HL-60 (cell line): Measurements from ENCODE around the gene FBN2.

Experiments
- DNase-seq, 2 experiments: peaks; one replicate each; pipeline ENCODE4 v3.0.0-alpha.2; 2010 to 2020; ENCODE audit warnings: low read depth in 1 of 2, low spot score in 1 of 2
- H3K27ac ChIP-seq: fragments of 250-450 bp; sonication (Bioruptor Pico); replicated peaks from 2 replicates; pipeline ENCODE4 v1.5.1; 2020; ENCODE audit warnings: mild to moderate bottlenecking, moderate library complexity
- H3K27me3 ChIP-seq: fragments of 250-450 bp; sonication (Bioruptor Pico); 2 replicates; pipeline ENCODE4 v1.5.1; 2021; ENCODE audit warnings: mild to moderate bottlenecking, moderate library complexity; ENCODE audit not compliant: insufficient read depth, poor library complexity, severe bottlenecking
- H3K4me3 ChIP-seq: replicated peaks from 2 replicates; pipeline ENCODE4 v1.5.1; 2011; ENCODE audit warnings: mild to moderate bottlenecking, control low read depth, low read length; ENCODE audit not compliant: insufficient read depth
- GABPA ChIP-seq: IDR thresholded peaks from 2 replicates; pipeline ENCODE4 v1.6.1; 2012; ENCODE audit warnings: low read depth
- POLR2AphosphoS5 ChIP-seq: IDR thresholded peaks from 2 replicates; pipeline ENCODE4 v1.6.1; 2012; ENCODE audit warnings: low read depth
- SPI1 ChIP-seq: IDR thresholded peaks from 2 replicates; pipeline ENCODE4 v1.6.1; 2012; ENCODE audit warnings: low read depth, mild to moderate bottlenecking, borderline replicate concordance
- TF ChIP-seq, protein P1 (sequence below): IDR thresholded peaks from 2 replicates; pipeline ENCODE4 v1.6.1; 2012; ENCODE audit warnings: low read depth; ENCODE audit not compliant: insufficient replicate concordance
- TF ChIP-seq, protein P2 (sequence below): IDR thresholded peaks from one replicate; pipeline ENCODE4 v1.5.1; 2011; ENCODE audit warnings: low read length, control low read depth, inconsistent platforms; ENCODE audit not compliant: insufficient read depth

FBN2 gene

DNA sequence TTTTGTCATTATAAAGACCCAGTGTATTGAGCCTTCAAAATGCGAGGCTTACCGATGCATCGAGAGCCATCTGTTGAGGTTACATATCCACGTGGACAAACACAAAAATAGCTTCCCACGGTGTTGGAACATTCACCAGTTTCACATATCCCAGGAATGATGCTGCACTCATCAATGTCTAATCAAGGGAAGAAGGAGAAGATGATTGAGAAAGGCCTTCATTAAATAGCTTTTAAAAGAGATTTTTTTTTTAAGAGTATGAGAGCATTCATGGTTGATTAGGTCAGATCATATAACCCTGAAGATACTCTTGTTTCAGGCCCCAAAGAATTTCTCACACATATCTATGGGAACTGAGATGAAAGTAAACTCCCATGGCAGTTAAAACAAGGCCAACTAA, 129.4 kb downstream of the FBN2 start:
- DNase-seq: no peak
- TF ChIP-seq, protein P1, sequence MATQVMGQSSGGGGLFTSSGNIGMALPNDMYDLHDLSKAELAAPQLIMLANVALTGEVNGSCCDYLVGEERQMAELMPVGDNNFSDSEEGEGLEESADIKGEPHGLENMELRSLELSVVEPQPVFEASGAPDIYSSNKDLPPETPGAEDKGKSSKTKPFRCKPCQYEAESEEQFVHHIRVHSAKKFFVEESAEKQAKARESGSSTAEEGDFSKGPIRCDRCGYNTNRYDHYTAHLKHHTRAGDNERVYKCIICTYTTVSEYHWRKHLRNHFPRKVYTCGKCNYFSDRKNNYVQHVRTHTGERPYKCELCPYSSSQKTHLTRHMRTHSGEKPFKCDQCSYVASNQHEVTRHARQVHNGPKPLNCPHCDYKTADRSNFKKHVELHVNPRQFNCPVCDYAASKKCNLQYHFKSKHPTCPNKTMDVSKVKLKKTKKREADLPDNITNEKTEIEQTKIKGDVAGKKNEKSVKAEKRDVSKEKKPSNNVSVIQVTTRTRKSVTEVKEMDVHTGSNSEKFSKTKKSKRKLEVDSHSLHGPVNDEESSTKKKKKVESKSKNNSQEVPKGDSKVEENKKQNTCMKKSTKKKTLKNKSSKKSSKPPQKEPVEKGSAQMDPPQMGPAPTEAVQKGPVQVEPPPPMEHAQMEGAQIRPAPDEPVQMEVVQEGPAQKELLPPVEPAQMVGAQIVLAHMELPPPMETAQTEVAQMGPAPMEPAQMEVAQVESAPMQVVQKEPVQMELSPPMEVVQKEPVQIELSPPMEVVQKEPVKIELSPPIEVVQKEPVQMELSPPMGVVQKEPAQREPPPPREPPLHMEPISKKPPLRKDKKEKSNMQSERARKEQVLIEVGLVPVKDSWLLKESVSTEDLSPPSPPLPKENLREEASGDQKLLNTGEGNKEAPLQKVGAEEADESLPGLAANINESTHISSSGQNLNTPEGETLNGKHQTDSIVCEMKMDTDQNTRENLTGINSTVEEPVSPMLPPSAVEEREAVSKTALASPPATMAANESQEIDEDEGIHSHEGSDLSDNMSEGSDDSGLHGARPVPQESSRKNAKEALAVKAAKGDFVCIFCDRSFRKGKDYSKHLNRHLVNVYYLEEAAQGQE: no peak
- TF ChIP-seq GABPA: no peak
- TF ChIP-seq POLR2AphosphoS5: no peak
- no peak for TF ChIP-seq SPI1
- TF ChIP-seq, protein P2, sequence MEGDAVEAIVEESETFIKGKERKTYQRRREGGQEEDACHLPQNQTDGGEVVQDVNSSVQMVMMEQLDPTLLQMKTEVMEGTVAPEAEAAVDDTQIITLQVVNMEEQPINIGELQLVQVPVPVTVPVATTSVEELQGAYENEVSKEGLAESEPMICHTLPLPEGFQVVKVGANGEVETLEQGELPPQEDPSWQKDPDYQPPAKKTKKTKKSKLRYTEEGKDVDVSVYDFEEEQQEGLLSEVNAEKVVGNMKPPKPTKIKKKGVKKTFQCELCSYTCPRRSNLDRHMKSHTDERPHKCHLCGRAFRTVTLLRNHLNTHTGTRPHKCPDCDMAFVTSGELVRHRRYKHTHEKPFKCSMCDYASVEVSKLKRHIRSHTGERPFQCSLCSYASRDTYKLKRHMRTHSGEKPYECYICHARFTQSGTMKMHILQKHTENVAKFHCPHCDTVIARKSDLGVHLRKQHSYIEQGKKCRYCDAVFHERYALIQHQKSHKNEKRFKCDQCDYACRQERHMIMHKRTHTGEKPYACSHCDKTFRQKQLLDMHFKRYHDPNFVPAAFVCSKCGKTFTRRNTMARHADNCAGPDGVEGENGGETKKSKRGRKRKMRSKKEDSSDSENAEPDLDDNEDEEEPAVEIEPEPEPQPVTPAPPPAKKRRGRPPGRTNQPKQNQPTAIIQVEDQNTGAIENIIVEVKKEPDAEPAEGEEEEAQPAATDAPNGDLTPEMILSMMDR: no peak
- no peak overlapping the region for H3K27ac ChIP-seq
- no peak overlapping the region for H3K4me3 ChIP-seq
- H3K27me3 ChIP-seq: no peaks in the 10 kb centered on the region

DNA sequence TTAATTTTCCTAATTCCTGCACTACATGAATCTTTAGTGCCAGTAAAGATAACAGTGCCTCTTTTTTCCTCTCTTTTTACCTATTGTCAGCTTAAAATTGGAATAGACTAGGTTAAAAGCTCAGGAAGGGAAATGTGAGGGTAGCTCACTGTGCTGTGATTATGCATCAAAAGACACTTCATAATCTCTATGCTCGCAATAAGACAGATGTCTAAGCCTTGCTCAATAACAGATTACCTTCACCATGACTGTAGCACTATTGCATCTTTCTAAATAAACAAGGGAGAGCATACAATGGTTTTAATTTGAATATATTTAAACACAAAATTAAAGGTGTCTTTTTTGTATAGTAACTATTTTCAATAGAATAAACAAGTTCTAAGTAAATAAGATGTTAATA, 130.1 kb downstream of the FBN2 start:
- H3K27ac ChIP-seq: no peak overlapping the region
- no peak for TF ChIP-seq SPI1
- TF ChIP-seq, protein P1: no peak
- TF ChIP-seq GABPA: no peak
- no peak for TF ChIP-seq POLR2AphosphoS5
- TF ChIP-seq, protein P2: no peak
- no peak overlapping the region for H3K4me3 ChIP-seq
- DNase-seq: no peak
- no peaks in the 10 kb centered on the region for H3K27me3 ChIP-seq

DNA sequence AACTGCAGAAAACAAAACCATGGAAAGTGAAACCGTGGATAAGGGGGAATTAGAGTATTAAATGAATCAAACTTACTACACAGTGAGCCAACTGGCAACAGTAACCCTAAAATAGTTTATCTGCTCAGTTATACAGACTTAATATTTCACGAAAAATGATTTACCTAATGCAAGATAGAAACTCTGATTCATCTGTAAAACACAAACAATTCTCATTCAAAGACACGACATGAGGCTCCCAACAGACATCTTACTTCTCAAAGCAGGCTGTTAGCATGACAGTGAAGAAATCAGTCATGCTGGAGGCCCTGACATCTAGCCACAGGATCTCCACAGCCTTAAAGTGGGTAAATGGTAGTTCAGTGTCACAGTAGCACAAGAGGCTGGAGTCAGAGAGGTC, 131.2 kb downstream of the FBN2 start:
- no peak for DNase-seq
- H3K27ac ChIP-seq: no peak overlapping the region
- no peak overlapping the region for H3K4me3 ChIP-seq
- TF ChIP-seq, protein P2: no peak
- TF ChIP-seq, protein P1: no peak
- TF ChIP-seq SPI1: no peak
- TF ChIP-seq POLR2AphosphoS5: no peak
- TF ChIP-seq GABPA: no peak
- H3K27me3 ChIP-seq: no peaks in the 10 kb centered on the region
